Measurements from ENCODE around the gene MCRIP1. TPM values are rescaled to one million over a fixed set of nuclear protein-coding genes. Genes with fewer than 3 reads are reported as not detected.
A peak's percentile ranks its signal among the peaks of the same experiment; 100 is the strongest.

Gene MCRIP1
- total and polyA plus RNA-seq, 2 of the 13 experiments (the other 11 are each of a cell fraction or from before 2014, with no cell fraction given), result 79.7 to 84.9 TPM

GRCh38 chr17:81859906-81860755 lies 27.0 kb upstream of the MCRIP1 start, which contains the start of gene P4HB (continued):
- 0 out of 2 replicates have a peak, but pooled peaks have one; percentile 30 for TF ChIP-seq ZNF142 (CRISPR knock-in tag; IDR thresholded peaks at IDR 0.05)
- TF ChIP-seq GLMP (CRISPR knock-in tag; IDR thresholded peaks at IDR 0.05; ENCODE audit: borderline replicate concordance), result no peak
- no peak for TF ChIP-seq ZNF598 (CRISPR knock-in tag; IDR thresholded peaks at IDR 0.05; ENCODE audit: borderline replicate concordance)
- peak; percentile 1; the same call in 1 of the 2 replicates for TF ChIP-seq ZNF839 (CRISPR knock-in tag; IDR thresholded peaks at IDR 0.05; ENCODE audit: borderline replicate concordance)
- no peak for TF ChIP-seq ZKSCAN1 (IDR thresholded peaks at IDR 0.05; ENCODE audit: low read length)
- no peak for TF ChIP-seq ZNF883 (CRISPR knock-in tag; IDR thresholded peaks at IDR 0.05; ENCODE audit: not compliant biosample characterization)
- peak; percentile 88 for TF ChIP-seq ARID2 (CRISPR knock-in tag; IDR thresholded peaks at IDR 0.05; ENCODE audit: borderline replicate concordance)
- TF ChIP-seq EEA1 (CRISPR knock-in tag; IDR thresholded peaks at IDR 0.05; ENCODE audit: borderline replicate concordance), result peak; percentile 93
- TF ChIP-seq DBP (CRISPR knock-in tag; IDR thresholded peaks at IDR 0.05; ENCODE audit: not compliant biosample characterization), result peak; percentile 26
- TF ChIP-seq GZF1 (CRISPR knock-in tag; IDR thresholded peaks at IDR 0.05), result 0 out of 2 replicates have a peak, but pooled peaks have one; percentile 40
- no peak for TF ChIP-seq NFE2L2 (IDR thresholded peaks at IDR 0.05; ENCODE audit: low read length)
- no peak for TF ChIP-seq MNT (IDR thresholded peaks at IDR 0.05)
- TF ChIP-seq ZBTB44 (CRISPR knock-in tag; IDR thresholded peaks at IDR 0.05), result peak; percentile 83; the same call in 1 of the 2 replicates
- TF ChIP-seq CCDC6 (CRISPR knock-in tag; IDR thresholded peaks at IDR 0.05), result 0 out of 2 replicates have a peak, but pooled peaks have one; percentile 15
- peak; percentile 82; the same call in 1 of the 2 replicates for TF ChIP-seq HOXA9 (CRISPR knock-in tag; IDR thresholded peaks at IDR 0.05; ENCODE audit: borderline replicate concordance)
- TF ChIP-seq ATRX (CRISPR knock-in tag; IDR thresholded peaks at IDR 0.05; ENCODE audit: borderline replicate concordance), result no peak
